HCT116 (cell line): ENCODE results near the gene SLC34A3. TPM values are rescaled to one million over a fixed set of nuclear protein-coding genes. Genes with fewer than 3 reads are reported as not detected.

Experiments
- ATAC-seq: fragments of 200-7000 bp; cut with Tn5 transposase; 2 replicates; pipeline ENCODE4 v1.9.1; 2020; ENCODE audit warnings: mild to moderate bottlenecking, moderate library complexity
- BruUV-seq: library from RNA; stranded (reverse); fragments of 400-500 nt; replicated peaks from 2 replicates; lab custom pipeline; 2021; lab: Mats Ljungman, UMichigan
- CTCF ChIA-PET: fragments of 300-600 bp; sonication (Branson Sonifier 250); formaldehyde crosslinking; loops from one replicate; lab custom pipeline; 2021; ENCODE audit warnings: antibody characterized with exemption; lab: Charles Lee
- POLR2A ChIA-PET: fragments of 300-600, 350-600 bp; sonication (Branson Sonifier 250); formaldehyde crosslinking; loops from one replicate; lab custom pipeline; 2021; ENCODE audit warnings: antibody characterized with exemption; lab: Charles Lee
- RAD21 ChIA-PET, 2 experiments: fragments of 300-600 bp; sonication (Branson Sonifier 250); formaldehyde crosslinking; loops; one replicate each; lab custom pipeline; 2023; ENCODE audit warnings: low total read pairs in 2 of 2; ENCODE audit not compliant: uncharacterized antibody in 2 of 2, unreplicated experiment in 2 of 2, low non-redundant PET in 1 of 2; lab: Charles Lee
- DNase-seq: peaks from one replicate; pipeline ENCODE4 v3.0.0-alpha.2; 2010; ENCODE audit warnings: low read depth, low spot score
- H2AFZ ChIP-seq: fragments of 200-600 bp; shearing (Covaris generic), sonication (generic); 2 replicates; pipeline ENCODE4 v1.6.1; 2017; ENCODE audit warnings: low read depth, mixed run types, mixed read lengths, antibody characterized with exemption, low read length; ENCODE audit not compliant: poor library complexity, severe bottlenecking
- H3K27ac ChIP-seq: 2 replicates; pipeline ENCODE4 v1.5.1; 2012; ENCODE audit warnings: low read depth, low read length
- H3K27me3 ChIP-seq: fragments of 200-600 bp; sonication (generic); 2 replicates; pipeline ENCODE4 v1.6.1; 2016; ENCODE audit warnings: mixed run types, low read length, mixed read lengths; ENCODE audit not compliant: insufficient read depth
- H3K36me3 ChIP-seq, 2 experiments: fragments of 200-500 bp in 1 of 2; fragments of 200-600 bp in 1 of 2; sonication (Bioruptor generic) in 1 of 2; sonication (generic) in 1 of 2; 2 replicates each; pipeline versions ENCODE4 v1.5.1 to v1.6.1; 2014 to 2016; ENCODE audit warnings: low read length in 2 of 2, inconsistent platforms in 1 of 2, mixed read lengths in 1 of 2, mixed run types in 1 of 2; ENCODE audit not compliant: insufficient read depth in 2 of 2, control insufficient read depth in 1 of 2
- H3K4me1 ChIP-seq, 2 experiments: fragments of 200-600 bp in 1 of 2; sonication (generic) in 1 of 2; 2 replicates each; pipeline versions ENCODE4 v1.5.1 to v1.6.1; 2012 to 2017; ENCODE audit warnings: low read length in 2 of 2, inconsistent platforms in 1 of 2, mild to moderate bottlenecking in 1 of 2, mixed read lengths in 1 of 2, mixed run types in 1 of 2, moderate library complexity in 1 of 2; ENCODE audit not compliant: insufficient read depth in 2 of 2, control insufficient read depth in 1 of 2
- H3K4me2 ChIP-seq: fragments of 200-600 bp; sonication (generic); 2 replicates; pipeline ENCODE4 v1.6.1; 2017; ENCODE audit warnings: mixed run types, low read length, mixed read lengths
- H3K4me3 ChIP-seq, 2 experiments: fragments of 200-600 bp in 1 of 2; sonication (generic) in 1 of 2; replicated peaks in 1 of 2; 2 replicates each; pipeline ENCODE4 v1.5.1; 2011 to 2016; ENCODE audit warnings: low read length in 2 of 2, control low read depth in 1 of 2, low read depth in 1 of 2, mild to moderate bottlenecking in 1 of 2, mixed read lengths in 1 of 2, mixed run types in 1 of 2
- H3K79me2 ChIP-seq: fragments of 200-600 bp; sonication (generic); 2 replicates; pipeline ENCODE4 v1.6.1; 2017; ENCODE audit warnings: mild to moderate bottlenecking, mixed run types, low read length, moderate library complexity, mixed read lengths; ENCODE audit not compliant: insufficient read depth
- H3K9ac ChIP-seq: fragments of 200-600 bp; sonication (generic); 2 replicates; pipeline ENCODE4 v1.6.1; 2016; ENCODE audit warnings: low read length, mixed read lengths
- H3K9me2 ChIP-seq: fragments of 200-600 bp; sonication (generic), shearing (Covaris generic); 2 replicates; pipeline ENCODE4 v1.6.1; 2017; ENCODE audit warnings: mixed run types, mild to moderate bottlenecking, moderate library complexity; ENCODE audit not compliant: insufficient read depth
- H3K9me3 ChIP-seq, 2 experiments: fragments of 200-500 bp in 1 of 2; fragments of 200-600 bp in 1 of 2; sonication (Bioruptor generic) in 1 of 2; sonication (generic) in 1 of 2; 2 replicates each; pipeline ENCODE4 v1.6.1; 2014 to 2017; ENCODE audit warnings: low read length in 2 of 2, mixed read lengths in 2 of 2, inconsistent platforms in 1 of 2, low read depth in 1 of 2, mild to moderate bottlenecking in 1 of 2, mixed run types in 1 of 2, moderate library complexity in 1 of 2; ENCODE audit not compliant: control insufficient read depth in 1 of 2, insufficient read depth in 1 of 2
- H4K20me1 ChIP-seq: fragments of 200-600 bp; sonication (generic), shearing (Covaris generic); 2 replicates; pipeline ENCODE4 v1.6.1; 2017; ENCODE audit warnings: mixed run types, mild to moderate bottlenecking, moderate library complexity; ENCODE audit not compliant: insufficient read depth
- CBX3 ChIP-seq: IDR thresholded peaks from 2 replicates; pipeline ENCODE4 v1.6.1; 2012; ENCODE audit warnings: low read depth
- CEBPB ChIP-seq: IDR thresholded peaks from 2 replicates; pipeline ENCODE4 v1.6.1; 2012; ENCODE audit warnings: low read depth
- EGR1 ChIP-seq: IDR thresholded peaks from 2 replicates; pipeline ENCODE4 v1.6.1; 2012; ENCODE audit warnings: low read depth
- ELF1 ChIP-seq: IDR thresholded peaks from 2 replicates; pipeline ENCODE4 v1.6.1; 2012; ENCODE audit warnings: low read depth, borderline replicate concordance
- EZH2 ChIP-seq: fragments of 200-600 bp; sonication (generic); IDR thresholded peaks from 2 replicates; pipeline ENCODE4 v1.6.1; 2017; ENCODE audit warnings: antibody characterized with exemption, mixed run types
- EZH2phosphoT487 ChIP-seq: fragments of 200-600 bp; IDR thresholded peaks from 2 replicates; pipeline ENCODE4 v1.6.1; 2018; ENCODE audit warnings: antibody characterized with exemption, borderline replicate concordance
- FOSL1 ChIP-seq: IDR thresholded peaks from 2 replicates; pipeline ENCODE4 v1.6.1; 2012; ENCODE audit warnings: low read depth
- MAX ChIP-seq: IDR thresholded peaks from 2 replicates; pipeline ENCODE4 v1.6.1; 2012
- POLR2A ChIP-seq: IDR thresholded peaks from 2 replicates; pipeline ENCODE4 v1.7.0; 2011; ENCODE audit warnings: borderline replicate concordance; ENCODE audit not compliant: insufficient read depth, insufficient read length; ENCODE audit errors: extremely low read depth
- POLR2AphosphoS5 ChIP-seq: IDR thresholded peaks from 2 replicates; pipeline ENCODE4 v1.6.1; 2011; ENCODE audit warnings: mild to moderate bottlenecking, low read depth, low read length, moderate library complexity
- REST ChIP-seq: IDR thresholded peaks from 2 replicates; pipeline ENCODE4 v1.6.1; 2012; ENCODE audit warnings: low read depth
- SIN3A ChIP-seq: IDR thresholded peaks from 2 replicates; pipeline ENCODE4 v1.6.1; 2012; ENCODE audit warnings: low read depth
- SP1 ChIP-seq: IDR thresholded peaks from 2 replicates; pipeline ENCODE4 v1.6.1; 2012; ENCODE audit warnings: low read depth
- SRF ChIP-seq: IDR thresholded peaks from 2 replicates; pipeline ENCODE4 v1.6.1; 2012; ENCODE audit warnings: low read depth
- YY1 ChIP-seq: IDR thresholded peaks from 2 replicates; pipeline ENCODE4 v1.6.1; 2011; ENCODE audit warnings: low read length, low read depth, moderate library complexity, mild to moderate bottlenecking; ENCODE audit not compliant: insufficient replicate concordance; ENCODE audit errors: extremely low read depth
- ZFX ChIP-seq: fragments of 450-650 bp; IDR thresholded peaks from 2 replicates; pipeline ENCODE4 v1.6.1; 2017
- ZNF274 ChIP-seq: fragments of 200-500 bp; sonication (Bioruptor generic); IDR thresholded peaks from 2 replicates; pipeline ENCODE4 v1.6.1; 2014; ENCODE audit warnings: mild to moderate bottlenecking, low read depth, low read length, inconsistent platforms
- intact Hi-C: fragments of 100-400 bp; cut with micrococcal nuclease; formaldehyde crosslinking; loops from 2 replicates; pipeline ENCODE4 v1.10.0; 2022
- total RNA-seq: library from RNA; stranded (reverse); gene quantifications from one replicate; pipeline ENCODE4 v1.2.1, GENCODE V29; 2021; ENCODE audit not compliant: unreplicated experiment

SLC34A3 gene
- total RNA-seq, 1 experiment from 2014 or later, result 0.15 TPM

- TF ChIP-seq CBX3 (no peak), POLR2AphosphoS5 (no peak), CEBPB (no peak), ZFX (no peak), YY1 (no peak), SP1 (no peak), SRF (no peak)
- H3K27me3 ChIP-seq, result no peaks in the 10 kb centered on the region
- H3K9me2 ChIP-seq, result no peaks in the 10 kb centered on the region
- H3K4me1 ChIP-seq, result peaks cover 23 to 41% of the 10 kb centered on the region in 2 experiments
- H3K9ac ChIP-seq, result no peak overlapping the region
- no peak overlapping the region for H2AFZ ChIP-seq
- RAD21 ChIA-PET, result no interaction called here
- no peak overlapping the region for H3K4me2 ChIP-seq
- no peak overlapping the region for H3K4me3 ChIP-seq
- DNase-seq, result no peak
- no peak for ATAC-seq
- H3K9me3 ChIP-seq, result no peaks in the 10 kb centered on the region
- H4K20me1 ChIP-seq, result no peaks in the 10 kb centered on the region
- intact Hi-C loops, result no loop called here
- POLR2A ChIA-PET, result no interaction called here
- no peaks in the 10 kb centered on the region for H3K36me3 ChIP-seq
- H3K79me2 ChIP-seq, result peaks cover 8% of the 10 kb centered on the region; the same call in 1 of the 2 replicates
- H3K27ac ChIP-seq, result no peak overlapping the region
- CTCF ChIA-PET, result no interaction called here
- BruUV-seq, result no TSS peak
Measured at GRCh38 chr9:137234055-137234697, 3.5 kb downstream of the SLC34A3 start.

- DNase-seq, result no peak
- Histone ChIP-seq H3K36me3 (no peaks in the 10 kb centered on the region), H3K27ac (no peak overlapping the region), H3K4me3 (no peak overlapping the region), H3K9ac (no peak overlapping the region), H2AFZ (no peak overlapping the region), H3K9me2 (no peaks in the 10 kb centered on the region), H3K79me2 (peaks cover 15% of the 10 kb centered on the region), H3K4me2 (no peak overlapping the region), H3K27me3 (no peaks in the 10 kb centered on the region), H3K9me3 (no peaks in the 10 kb centered on the region), H3K4me1 (peaks cover 23 to 46% of the 10 kb centered on the region in 2 experiments), H4K20me1 (no peaks in the 10 kb centered on the region)
- intact Hi-C loops, result no loop called here
- ChIA-PET RAD21 (no interaction called here), CTCF (no interaction called here), POLR2A (no interaction called here)
- no TSS peak for BruUV-seq
- ATAC-seq, result no peak
- TF ChIP-seq EGR1, result no peak
- TF ChIP-seq CBX3, result no peak
- TF ChIP-seq CEBPB, result no peak
- TF ChIP-seq REST, result no peak
- TF ChIP-seq SIN3A, result no peak
- no peak for TF ChIP-seq FOSL1
- no peak for TF ChIP-seq EZH2phosphoT487
- TF ChIP-seq POLR2A, result no peak
- no peak for TF ChIP-seq ELF1
- TF ChIP-seq EZH2, result no peak
- TF ChIP-seq ZNF274, result no peak
- TF ChIP-seq POLR2AphosphoS5, result no peak
- TF ChIP-seq ZFX, result no peak
- TF ChIP-seq SRF, result no peak
- TF ChIP-seq MAX, result no peak
Measured at GRCh38 chr9:137234758-137235423, 4.2 kb downstream of the SLC34A3 start.
